Fibroblast of skin of left quadriceps (primary cell): ENCODE results near the gene F2RL1.
"Not testable (repeated sequence)": the region's sequence is repeated elsewhere in the genome, so short reads cannot be mapped to it uniquely, and the experiment has no call there.

Source experiments
- DNase-seq, 2 experiments: peaks; one replicate each; pipeline ENCODE4 v3.0.0-alpha.2; 2013; ENCODE audit warnings: low read depth in 2 of 2

The F2RL1 gene

DNA sequence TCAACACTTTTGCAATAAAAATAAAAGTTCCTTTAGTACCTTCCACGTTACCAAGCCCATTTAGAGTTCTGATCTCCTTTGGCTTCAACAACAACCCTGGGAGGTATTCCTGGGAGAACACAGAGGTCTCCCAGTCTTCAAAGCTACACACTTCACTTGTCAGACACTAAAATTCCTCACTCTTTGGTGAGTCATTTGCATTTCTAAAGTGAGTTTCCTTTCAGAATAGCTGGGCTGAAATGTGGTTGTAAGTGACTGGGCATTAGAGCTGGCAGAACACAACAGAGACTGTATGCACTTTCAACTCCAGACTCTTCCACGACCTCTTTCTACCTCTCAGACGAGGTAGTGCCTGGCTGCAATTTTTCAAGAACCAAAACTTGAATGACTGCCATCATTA is 11.5 kb upstream of the F2RL1 start:
- no peak for DNase-seq

DNA sequence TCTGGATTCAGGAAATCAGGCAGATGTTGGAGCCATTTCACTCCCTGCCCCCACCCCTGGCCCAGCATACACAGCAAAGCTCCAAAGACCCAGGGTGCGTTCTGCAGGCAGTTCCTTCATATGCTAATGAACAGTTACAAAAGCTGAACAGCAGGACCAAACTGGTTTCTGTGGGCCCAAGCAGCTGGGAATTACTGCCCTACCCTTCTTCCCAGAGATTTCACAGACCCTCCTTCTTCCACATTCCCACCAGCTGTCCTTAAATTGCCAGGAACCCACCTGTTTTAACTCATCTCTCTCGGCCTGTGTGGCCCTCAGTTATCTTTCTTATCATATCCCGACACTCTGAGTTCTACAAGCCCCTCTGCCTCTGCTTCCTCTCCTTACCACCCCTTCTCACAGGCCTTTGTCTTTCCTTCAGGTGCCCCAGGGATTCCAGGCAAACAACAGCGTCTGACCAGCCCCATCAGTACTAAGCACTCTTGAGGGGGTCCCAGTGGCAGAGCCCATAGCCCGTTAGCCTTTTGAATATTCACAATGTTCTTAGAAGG is 10.6 kb upstream of the F2RL1 start:
- no peak for DNase-seq

GRCh38 chr5:76809141-76809540 is 9.7 kb upstream of the F2RL1 start:
- no peak for DNase-seq

- DNase-seq, result no peak
Measured at GRCh38 chr5:76810236-76810635, 8.6 kb upstream of the F2RL1 start.

GRCh38 chr5:76811214-76811613 is 7.6 kb upstream of the F2RL1 start:
- DNase-seq, result no peak

DNA sequence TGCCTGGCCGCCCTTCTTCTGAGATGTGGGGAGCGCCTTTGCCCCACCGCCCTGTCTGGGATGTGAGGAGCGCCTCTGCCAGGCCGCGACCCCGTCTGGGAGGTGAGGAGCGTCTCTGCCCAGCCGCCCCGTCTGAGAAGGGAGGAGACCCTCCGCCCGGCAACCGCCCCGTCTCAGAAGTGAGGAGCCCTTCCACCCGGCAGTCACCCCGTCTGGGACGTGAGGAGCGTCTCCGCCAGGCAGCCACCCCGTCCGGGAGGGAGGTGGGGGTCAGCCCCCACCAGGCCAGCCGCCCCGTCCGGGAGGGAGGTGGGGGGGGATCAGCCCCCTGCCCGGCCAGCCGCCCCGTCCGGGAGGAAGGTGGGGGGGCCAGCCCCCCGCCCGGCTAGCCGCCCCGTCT is 6.6 kb upstream of the F2RL1 start:
- DNase-seq, result not testable (repeated sequence)

GRCh38 chr5:76813982-76814562 is 4.8 kb upstream of the F2RL1 start:
- DNase-seq, result peak; percentile 79

DNA sequence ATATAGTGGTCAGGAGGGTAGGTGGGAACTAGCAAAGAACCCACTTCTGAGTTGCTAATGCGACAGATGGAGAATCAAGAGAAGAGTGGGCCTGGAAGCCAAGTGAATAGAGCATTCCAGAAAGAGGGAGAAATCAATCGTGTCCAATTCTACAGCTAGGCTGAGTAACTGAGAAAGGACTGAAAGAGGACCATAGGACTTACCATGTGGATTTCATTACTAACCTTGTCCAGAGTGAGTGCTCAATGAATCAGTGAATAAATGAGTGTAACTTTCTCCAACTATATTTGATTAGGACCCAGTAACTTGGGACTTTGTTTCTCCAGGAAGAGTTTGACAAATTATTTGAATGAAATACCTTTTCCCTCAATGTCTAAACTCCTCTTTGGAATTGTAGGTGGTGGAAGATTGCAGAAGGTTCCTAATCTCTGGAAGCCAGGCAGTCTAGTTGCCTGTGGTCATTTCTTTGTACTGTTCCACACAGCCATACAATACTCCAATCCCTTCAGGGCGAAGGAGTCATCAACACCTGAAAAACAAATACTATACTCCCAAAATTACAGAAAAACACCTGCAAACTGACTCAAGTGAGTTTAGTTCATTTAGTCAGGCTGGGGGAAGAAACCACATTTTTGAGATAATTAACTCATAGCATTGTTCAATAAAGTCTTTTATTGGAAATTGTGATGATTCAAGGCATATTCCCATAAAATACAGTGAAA is 2.6 kb upstream of the F2RL1 start:
- DNase-seq, result no peak

DNA sequence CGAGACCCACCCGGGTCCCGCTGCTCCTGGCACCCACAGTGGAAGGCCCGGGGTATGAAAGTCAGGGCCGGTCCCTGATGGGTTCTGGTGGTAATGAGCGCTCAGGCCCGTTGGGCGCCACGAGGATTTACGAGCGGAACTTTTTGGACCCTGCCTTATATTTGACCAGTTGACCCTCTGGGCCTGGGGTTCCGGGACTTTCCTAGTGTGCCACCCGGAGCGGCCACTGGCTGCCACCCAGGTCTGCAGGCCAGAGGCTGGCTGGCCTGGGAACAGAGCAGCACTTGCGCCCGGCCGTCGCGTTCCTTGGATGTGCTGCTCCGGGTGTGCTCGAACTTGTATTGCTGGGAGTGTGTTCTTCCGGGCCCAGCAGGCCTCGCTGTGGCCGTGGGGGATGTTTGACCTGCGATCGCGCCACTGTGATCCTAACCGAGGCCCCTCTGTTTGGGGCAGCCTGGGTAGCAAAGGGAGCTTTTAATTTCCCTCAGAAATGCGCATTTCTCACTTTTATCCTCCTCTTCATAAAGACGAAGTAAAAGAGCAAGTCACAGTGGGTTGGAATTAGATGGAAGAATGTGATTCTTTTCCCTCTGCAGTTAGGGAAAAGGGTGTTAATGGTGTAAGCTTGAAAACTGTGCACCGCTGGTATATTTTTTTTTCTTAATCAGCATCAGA is 1.2 kb downstream of the F2RL1 start:
- DNase-seq, result no peak

DNA sequence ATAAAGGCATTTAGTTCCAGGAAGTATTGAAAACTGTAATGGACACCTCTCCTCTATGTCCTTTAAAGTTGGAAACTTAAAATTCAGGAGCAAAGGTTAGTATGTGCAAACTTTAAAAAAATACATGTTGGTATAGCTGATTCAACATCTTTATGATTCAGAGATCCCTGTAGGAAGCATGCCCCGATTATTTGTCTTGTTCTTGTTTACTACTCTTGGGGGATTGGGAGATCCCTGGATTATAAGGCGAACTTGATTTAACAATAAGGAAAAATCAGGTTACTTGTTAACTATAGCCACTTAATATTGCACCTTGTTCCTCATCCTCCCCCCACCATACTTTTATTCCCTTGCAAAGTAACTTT is 1.7 kb downstream of the F2RL1 start:
- no peak for DNase-seq

DNA sequence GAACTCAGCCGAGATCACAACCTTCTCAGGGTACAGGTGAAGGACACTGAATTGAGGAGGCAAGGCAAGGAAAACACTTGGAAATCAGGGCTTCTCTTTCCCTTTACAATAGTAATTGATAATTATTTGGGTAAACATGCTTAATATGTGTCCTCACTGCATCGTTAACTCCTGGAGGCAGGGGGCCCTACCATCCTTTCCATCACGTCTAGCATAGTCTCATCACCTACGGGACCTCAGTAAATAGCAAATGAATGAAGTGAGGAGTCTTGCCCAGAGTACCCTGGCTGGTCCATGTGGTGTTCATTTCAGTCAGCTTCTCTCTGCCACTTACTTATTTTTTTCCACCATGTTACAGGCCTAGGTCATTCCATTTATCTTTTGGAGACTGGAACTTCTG is 2.3 kb downstream of the F2RL1 start:
- DNase-seq, result no peak

GRCh38 chr5:76822105-76822731 is 3.4 kb downstream of the F2RL1 start:
- DNase-seq, result not testable (repeated sequence)

- DNase-seq, result not testable (repeated sequence)
Measured at GRCh38 chr5:76826416-76826815, 7.6 kb downstream of the F2RL1 start.

- peak in 1 of 2 experiments; percentile 32 for DNase-seq
Measured at GRCh38 chr5:76831110-76831452, 12.3 kb downstream of the F2RL1 start.

DNA sequence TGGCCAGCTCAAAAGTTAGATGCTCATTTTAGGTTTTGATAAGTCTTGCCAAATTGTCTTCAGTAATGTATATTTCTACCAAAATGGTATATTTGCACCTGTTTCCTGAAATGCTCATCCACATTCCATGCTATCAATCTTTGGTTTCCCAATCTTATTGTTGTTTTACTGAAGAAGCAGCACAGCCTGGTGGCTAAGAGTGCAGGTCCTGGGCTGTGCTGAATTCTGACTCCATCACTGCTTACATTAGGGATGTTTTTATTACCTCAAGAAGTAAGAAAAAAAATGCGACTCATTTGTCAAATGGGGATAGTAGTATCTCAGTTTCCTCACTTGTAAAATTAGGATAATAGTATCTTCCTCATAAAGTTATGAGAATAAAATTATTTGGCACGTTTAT is 17.4 kb downstream of the F2RL1 start:
- no peak for DNase-seq

GRCh38 chr5:76836585-76836984 is 17.8 kb downstream of the F2RL1 start:
- DNase-seq, result no peak

DNA sequence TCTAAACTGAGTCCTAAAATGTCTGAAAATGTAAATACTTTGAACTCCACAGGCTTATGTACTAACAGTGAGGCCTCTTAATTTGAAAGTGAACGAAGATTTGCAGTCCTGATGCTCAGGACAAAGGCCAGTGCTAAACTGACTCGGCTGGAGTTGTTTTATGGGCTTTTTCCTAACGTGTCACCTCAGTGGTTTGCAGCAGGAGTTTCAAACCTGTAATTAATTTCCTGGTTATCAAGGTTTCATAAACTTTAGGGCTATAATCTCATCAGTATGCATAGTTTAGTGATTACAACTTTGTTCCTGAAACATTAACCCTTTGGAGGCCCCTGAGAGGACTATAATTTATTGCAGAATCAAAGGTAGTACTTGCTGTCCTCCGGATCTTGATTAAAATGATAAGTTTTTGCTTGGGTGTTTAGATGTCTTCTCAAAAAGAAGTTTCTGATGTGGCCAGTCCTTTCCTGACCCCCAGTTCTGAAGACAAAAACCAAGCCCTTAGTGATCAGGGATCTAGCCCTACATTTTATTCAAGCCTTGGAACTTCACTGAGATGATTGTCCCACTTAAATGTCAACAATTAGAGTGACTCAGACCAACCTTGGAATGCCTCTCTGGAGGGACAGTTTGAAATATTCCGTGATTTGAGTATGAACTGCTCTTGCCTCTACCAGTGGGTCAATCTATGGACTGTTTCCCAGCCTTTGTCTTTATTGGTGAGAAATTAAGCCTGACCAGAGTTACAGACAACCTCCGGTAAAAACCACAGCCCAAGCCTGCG is 19.8 kb downstream of the F2RL1 start:
- DNase-seq, result no peak

DNA sequence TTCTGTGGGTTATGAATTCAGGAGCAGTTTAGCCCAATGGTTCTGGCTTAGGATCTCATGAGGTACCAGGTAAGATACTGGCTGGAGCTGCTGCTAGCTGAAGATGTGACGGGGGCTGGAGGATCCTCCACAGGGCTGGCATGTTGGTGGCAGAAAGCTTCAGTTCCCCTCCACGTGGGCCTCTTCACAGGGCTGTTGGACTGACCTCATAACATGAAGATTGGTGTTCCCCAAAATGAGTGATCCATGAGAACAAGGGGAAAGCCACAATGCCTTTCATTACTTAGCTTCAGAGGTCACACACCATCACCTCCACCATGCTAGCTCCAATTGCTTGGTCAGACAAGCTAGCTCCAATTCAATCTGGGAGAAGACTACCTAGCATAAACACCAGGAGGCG is 22.5 kb downstream of the F2RL1 start:
- DNase-seq, result no peak

GRCh38 chr5:76845890-76846289 is 27.1 kb downstream of the F2RL1 start:
- DNase-seq, result no peak

GRCh38 chr5:76849419-76850291 is 30.8 kb downstream of the F2RL1 start, which contains the start of gene S100Z:
Gene S100Z (plus strand): TSS chr5:76850014. CDS start chr5:76875360, 25,346 bp downstream.
- DNase-seq, result no peak
